ENCODE measurements around the gene GREB1L.

DNA sequence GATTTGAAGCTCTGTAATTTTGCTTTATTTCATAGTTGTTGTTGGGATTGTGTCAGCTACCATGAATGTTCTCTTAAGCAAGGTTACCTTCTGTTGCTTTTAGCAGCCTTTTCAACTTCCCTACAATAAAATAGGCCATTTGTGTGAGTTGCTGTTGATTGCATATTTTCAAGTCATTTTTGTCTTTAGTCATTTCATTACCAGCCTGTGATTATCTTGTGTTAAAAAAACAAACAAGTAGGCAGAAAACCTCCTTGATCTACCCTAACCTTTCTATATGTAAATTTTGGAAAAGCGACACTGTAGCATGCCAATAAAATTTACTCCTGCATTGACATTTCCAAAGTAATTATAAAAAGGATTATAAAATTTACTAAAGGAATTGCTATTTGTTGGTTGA lies 19.3 kb downstream of the GREB1L start:
- no peak for TF ChIP-seq CBX3 (IDR thresholded peaks at IDR 0.05; ENCODE audit: borderline replicate concordance in 1 of 2, low read length in 2 of 2)
- TF ChIP-seq RAD21 (CRISPR knock-in tag; conservative IDR thresholded peaks at IDR 0.05 in 1 of 2, IDR thresholded peaks at IDR 0.05 in 1 of 2) = no peak
- TF ChIP-seq POLR2G (IDR thresholded peaks at IDR 0.05; ENCODE audit: low read depth, low read length) = no peak
- TF ChIP-seq ESRRA (IDR thresholded peaks at IDR 0.05; ENCODE audit: borderline replicate concordance, low read depth) = no peak
- TF ChIP-seq, protein P1, sequence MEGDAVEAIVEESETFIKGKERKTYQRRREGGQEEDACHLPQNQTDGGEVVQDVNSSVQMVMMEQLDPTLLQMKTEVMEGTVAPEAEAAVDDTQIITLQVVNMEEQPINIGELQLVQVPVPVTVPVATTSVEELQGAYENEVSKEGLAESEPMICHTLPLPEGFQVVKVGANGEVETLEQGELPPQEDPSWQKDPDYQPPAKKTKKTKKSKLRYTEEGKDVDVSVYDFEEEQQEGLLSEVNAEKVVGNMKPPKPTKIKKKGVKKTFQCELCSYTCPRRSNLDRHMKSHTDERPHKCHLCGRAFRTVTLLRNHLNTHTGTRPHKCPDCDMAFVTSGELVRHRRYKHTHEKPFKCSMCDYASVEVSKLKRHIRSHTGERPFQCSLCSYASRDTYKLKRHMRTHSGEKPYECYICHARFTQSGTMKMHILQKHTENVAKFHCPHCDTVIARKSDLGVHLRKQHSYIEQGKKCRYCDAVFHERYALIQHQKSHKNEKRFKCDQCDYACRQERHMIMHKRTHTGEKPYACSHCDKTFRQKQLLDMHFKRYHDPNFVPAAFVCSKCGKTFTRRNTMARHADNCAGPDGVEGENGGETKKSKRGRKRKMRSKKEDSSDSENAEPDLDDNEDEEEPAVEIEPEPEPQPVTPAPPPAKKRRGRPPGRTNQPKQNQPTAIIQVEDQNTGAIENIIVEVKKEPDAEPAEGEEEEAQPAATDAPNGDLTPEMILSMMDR (IDR thresholded peaks at IDR 0.05 in 2 of 3, conservative IDR thresholded peaks at IDR 0.05 in 1 of 3; ENCODE audit: insufficient read depth in 2 of 3, low read depth in 1 of 3, low read length in 3 of 3) = no peak
- no peak for TF ChIP-seq SIRT6 (IDR thresholded peaks at IDR 0.05; ENCODE audit: low read depth, low read length)
- TF ChIP-seq ZFP36 (IDR thresholded peaks at IDR 0.05; ENCODE audit: low read depth, low read length, partially characterized antibody) = no peak
- TF ChIP-seq MYC (IDR thresholded peaks at IDR 0.05; ENCODE audit: low read depth, low read length) = no peak
- no peak for TF ChIP-seq MYC (CRISPR knock-in tag; IDR thresholded peaks at IDR 0.05; ENCODE audit: borderline replicate concordance, low read depth)
- no peak for TF ChIP-seq NR2C2 (CRISPR knock-in tag; IDR thresholded peaks at IDR 0.05)
- TF ChIP-seq NR2C2 (tag; IDR thresholded peaks at IDR 0.05) = no peak
